Psoas muscle (tissue), 8 donors: ENCODE data around the gene TMEM239. TPM values are rescaled to one million over a fixed set of nuclear protein-coding genes. Genes with fewer than 3 reads are reported as not detected.

Experiments
- ATAC-seq, 4 donors: fragments of 200-7000 bp; cut with Tn5 transposase; one replicate each; pipeline ENCODE4 v1.9.1; 2020; ENCODE audit warnings: moderate library complexity in 3 of 4, mild to moderate bottlenecking in 2 of 4
- DNase-seq, 2 donors: peaks; one replicate each; pipeline ENCODE4 v3.0.0-alpha.2; 2020
- H3K27ac ChIP-seq: fragments of 200-600 bp; one replicate; pipeline ENCODE4 v1.8.0; 2022
- H3K27me3 ChIP-seq, 3 donors: fragments of 200-600 bp in 1 of 3; one replicate each; pipeline versions ENCODE4 v1.6.1 to v1.8.0; 2013 to 2022; ENCODE audit warnings: low read length in 2 of 3, mild to moderate bottlenecking in 2 of 3, moderate library complexity in 1 of 3; ENCODE audit not compliant: insufficient read depth in 3 of 3
- H3K36me3 ChIP-seq, 2 donors: fragments of 200-600 bp in 1 of 2; one replicate each; pipeline versions ENCODE4 v1.6.1 to v1.8.0; 2013 to 2022; ENCODE audit warnings: low read depth in 1 of 2, mild to moderate bottlenecking in 1 of 2, moderate library complexity in 1 of 2; ENCODE audit not compliant: insufficient read depth in 1 of 2
- H3K4me1 ChIP-seq: fragments of 200-600 bp; one replicate; pipeline ENCODE4 v1.8.0; 2022
- H3K4me3 ChIP-seq: fragments of 200-600 bp; one replicate; pipeline ENCODE4 v1.8.0; 2022; ENCODE audit warnings: mild to moderate bottlenecking
- H3K9me3 ChIP-seq: fragments of 200-600 bp; one replicate; pipeline ENCODE4 v1.8.0; 2022
- CTCF ChIP-seq: fragments of 200-600 bp; IDR thresholded peaks from one replicate; pipeline ENCODE4 v1.8.0; 2022; ENCODE audit warnings: antibody characterized with exemption
- WGBS, 3 donors: extraction: QIAGEN DNeasy Blood & Tissue Kit; methylation state at CpG; one replicate each; pipeline versions ENCODE4 v1.1.6 to v1.1.7; 2013; 5-methylcytosine and 5-hydroxymethylcytosine counted together
- intact Hi-C, 2 donors: fragments of 100-400 bp; cut with DNase I; formaldehyde crosslinking; loops; one replicate each; pipeline versions ENCODE4 v1.11.0 to v1.14.2; 2022
- polyA plus RNA-seq, 3 donors: library from polyadenylated mRNA; stranded (reverse); fragments of 200-250 nt; gene quantifications; one replicate each; pipeline ENCODE4 v1.2.3, GENCODE V29; 2013
- total RNA-seq, 4 donors: library from RNA; stranded (reverse); fragmentation: NEBNext Ultra II Directional in 2 of 4; extraction: Animal tissue kit (Norgen Biotek cat#: 25700) in 2 of 4; gene quantifications; one replicate each; pipeline versions ENCODE4 v1.2.1 to v1.2.4, GENCODE V29; 2021 to 2023
- donor health status: healthy with polysubstance abuse.
- donor health status: DM: no; HTN: no; CAD: no; lungs with moderate emphysema.
- donor health status: Bipolar disorder and iron deficiency.
- donor health status: healthy.
- donor health status: DM: yes; HTN: yes; CAD: no.
- donor health status: DM: no; HTN: no; CAD: no.
- donor health status: DM: no; HTN: no; CAD: no.
- donor health status: DM: yes; HTN: yes; CAD: no.

TMEM239 gene
- total and polyA plus RNA-seq, 7 donors, result not detected

DNA sequence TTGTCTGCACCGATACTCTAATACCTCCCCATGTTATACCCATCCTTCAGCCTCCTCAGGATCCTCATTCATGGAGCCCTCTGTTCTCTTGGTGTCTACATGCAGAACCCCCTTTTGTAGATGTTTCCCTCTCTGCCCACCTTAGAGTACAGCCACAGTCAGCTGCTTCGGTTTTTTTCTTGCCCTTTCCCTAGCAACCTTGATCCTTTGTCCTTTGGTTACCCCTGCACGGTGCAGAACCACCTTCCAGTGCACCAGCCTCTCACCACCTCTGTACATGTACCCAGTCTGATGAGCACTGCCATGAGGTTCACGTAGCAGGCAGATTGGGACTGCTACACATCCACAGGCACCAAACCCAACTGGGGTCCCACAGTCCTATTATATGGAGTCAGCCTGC, 31.6 kb downstream of the TMEM239 start:
- no peaks in the 10 kb centered on the region for H3K9me3 ChIP-seq
- 93 to 97% (median 96%) methylated on average over 4 of the region's 4 CpGs for WGBS, 3 donors
- H3K4me1 ChIP-seq, result no peaks in the 10 kb centered on the region
- H3K27me3 ChIP-seq, result no peaks in the 10 kb centered on the region
- TF ChIP-seq CTCF, result no peak
- ATAC-seq, result no peak
- H3K27ac ChIP-seq, result no peak overlapping the region
- DNase-seq, result no peak
- no peak overlapping the region for H3K4me3 ChIP-seq
- H3K36me3 ChIP-seq, result peaks cover 3 to 15% of the 10 kb centered on the region in 2 donors
- intact Hi-C loops, result no loop called here

DNA sequence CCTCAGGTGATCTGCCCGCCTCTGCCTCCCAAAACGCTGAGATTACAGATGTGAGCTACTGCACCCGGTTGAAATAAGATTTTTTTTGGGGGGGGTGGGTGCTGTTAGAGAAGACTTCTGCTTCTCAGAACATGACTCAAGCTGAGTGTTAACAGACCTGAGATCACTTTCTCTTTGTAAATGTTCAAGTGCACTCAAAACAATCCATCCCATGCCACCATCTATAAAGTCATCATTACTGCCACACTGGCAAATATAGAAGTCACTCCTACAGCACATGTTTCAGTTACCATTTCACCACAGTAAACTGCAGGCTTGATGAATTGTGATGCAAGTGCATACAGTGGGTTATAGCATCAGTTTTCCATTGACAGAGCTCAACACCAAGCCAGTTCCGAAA, 33.4 kb downstream of the TMEM239 start:
- Histone ChIP-seq H3K36me3 (peaks cover 3 to 8% of the 10 kb centered on the region in 2 donors), H3K4me1 (no peaks in the 10 kb centered on the region), H3K9me3 (no peaks in the 10 kb centered on the region), H3K27me3 (no peaks in the 10 kb centered on the region), H3K4me3 (no peak overlapping the region), H3K27ac (no peak overlapping the region)
- ATAC-seq (no peak), DNase-seq (no peak)
- intact Hi-C loops, result no loop called here
- TF ChIP-seq CTCF, result no peak
- WGBS, 3 donors, result 84 to 92% (median 91%) methylated on average over 4 of the region's 4 CpGs

DNA sequence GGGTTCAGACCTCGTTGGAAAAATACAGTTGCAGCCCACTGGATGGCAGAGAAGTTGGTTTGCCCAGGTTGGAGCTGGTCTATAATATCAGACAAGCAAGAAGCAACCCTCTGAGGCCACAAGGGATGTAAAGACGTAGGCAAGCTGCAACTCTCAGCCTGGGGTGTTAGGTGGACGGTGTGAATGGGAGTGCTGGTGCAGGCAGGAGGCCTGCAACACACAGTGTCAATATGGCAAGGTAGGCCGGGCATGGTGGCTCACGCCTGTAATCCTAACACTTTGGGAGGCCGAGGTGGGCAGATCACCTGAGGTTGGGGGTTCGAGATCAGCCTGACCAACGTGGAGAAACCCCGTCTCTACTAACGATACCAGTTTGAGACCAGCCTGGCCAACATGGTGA, 34.9 kb downstream of the TMEM239 start:
- 87 to 94% (median 93%) methylated on average over 10 of the region's 10 CpGs for WGBS, 3 donors
- Histone ChIP-seq H3K27ac (no peak overlapping the region), H3K4me1 (no peaks in the 10 kb centered on the region), H3K36me3 (peaks cover 3 to 8% of the 10 kb centered on the region in 2 donors), H3K4me3 (no peak overlapping the region), H3K27me3 (no peaks in the 10 kb centered on the region), H3K9me3 (no peaks in the 10 kb centered on the region)
- intact Hi-C loops, result loop anchor here in 1 of 2 donors (10.0 kb wide), 2 partner anchors 96 to 156 kb away; partner anchors contain the start of gene EBF4
- DNase-seq, result no peak
- ATAC-seq, result no peak
- TF ChIP-seq CTCF, result no peak

- intact Hi-C loops, result loop anchor here in 1 of 2 donors (10.0 kb wide), 2 partner anchors 104 to 164 kb away; partner anchors contain the start of gene EBF4
Measured at GRCh38 chr20:2858591-2858990, 42.4 kb downstream of the TMEM239 start.

More at GRCh38 chr20:2858591-2858990, 42.4 kb downstream of the TMEM239 start:
- no peak for DNase-seq
- Histone ChIP-seq H3K4me1 (peaks cover 5% of the 10 kb centered on the region), H3K36me3 (peaks cover 0 to 34% of the 10 kb centered on the region in 2 donors), H3K4me3 (no peak overlapping the region), H3K9me3 (no peaks in the 10 kb centered on the region), H3K27ac (no peak overlapping the region), H3K27me3 (no peaks in the 10 kb centered on the region)
- no peak for ATAC-seq
- WGBS, 3 donors, result 66 to 93% (median 81%) methylated on average over 2 of the region's 2 CpGs
- TF ChIP-seq CTCF, result no peak
